A549 (cell line): ENCODE data around the gene UBAC2. TPM values are rescaled to one million over a fixed set of nuclear protein-coding genes. Genes with fewer than 3 reads are reported as not detected.

Experiments
- ATAC-seq, 2 experiments: fragments of 200-7000 bp in 1 of 2; fragments of >200 bp in 1 of 2; cut with Nextera tagmentation in 1 of 2; cut with Tn5 transposase in 1 of 2; 3 replicates each; pipeline versions ENCODE4 v1.8.0 to v1.9.1; 2018 to 2020; ENCODE audit warnings: mild to moderate bottlenecking in 1 of 2, moderate library complexity in 1 of 2
- CTCF ChIA-PET: fragments of 300-600 bp; sonication (Branson Sonifier 250); formaldehyde crosslinking; extraction: SDS; loops from one replicate; lab custom pipeline; 2021; ENCODE audit warnings: antibody characterized with exemption, inconsistent platforms; lab: Yijun Ruan, JAX
- POLR2A ChIA-PET: fragments of 350-600 bp; formaldehyde crosslinking; extraction: SDS; loops from one replicate; lab custom pipeline; 2021; ENCODE audit warnings: antibody characterized with exemption, inconsistent platforms; lab: Yijun Ruan, JAX
- DNase-seq, 2 experiments: peaks; one replicate each; pipeline versions ENCODE4 v3.0.0 to v3.0.0-alpha.2; 2011 to 2016; ENCODE audit warnings: low read depth in 1 of 2, low spot score in 1 of 2
- FAIRE-seq: peaks from 2 replicates; lab custom pipeline; 2011; peaks lifted over from hg19 to GRCh38; lab: Jason Lieb, UNC
- H3K27ac ChIP-seq, 2 experiments: fragments of >200 bp; sonication (Bioruptor Twin); formaldehyde crosslinking; 3 replicates each; pipeline ENCODE4 v1.5.1; 2016 to 2017
- H3K4me1 ChIP-seq: fragments of >200 bp; sonication (Bioruptor Twin); formaldehyde crosslinking; 3 replicates; pipeline ENCODE4 v1.6.1; 2016
- H3K4me2 ChIP-seq: fragments of >200 bp; sonication (Bioruptor Twin); formaldehyde crosslinking; 3 replicates; pipeline ENCODE4 v1.6.1; 2016
- H3K4me3 ChIP-seq: fragments of >200 bp; sonication (Bioruptor Twin); formaldehyde crosslinking; 3 replicates; pipeline ENCODE4 v1.5.1; 2016
- H3K9me3 ChIP-seq: fragments of >200 bp; sonication (Bioruptor Twin); formaldehyde crosslinking; 3 replicates; pipeline ENCODE4 v1.6.1; 2016
- CEBPB ChIP-seq, 2 experiments: fragments of >200 bp in 1 of 2; sonication (Bioruptor Twin) in 1 of 2; formaldehyde crosslinking in 1 of 2; IDR thresholded peaks; 2 replicates each; pipeline ENCODE4 v1.6.1; 2012 to 2016
- CHD4 ChIP-seq: fragments of 200-600 bp; sonication (generic); IDR thresholded peaks from 2 replicates; pipeline ENCODE4 v1.6.1; 2016; ENCODE audit warnings: antibody characterized with exemption, mild to moderate bottlenecking, borderline replicate concordance
- CTCF ChIP-seq: fragments of >200 bp; sonication (Bioruptor Twin); formaldehyde crosslinking; IDR thresholded peaks from 3 replicates; pipeline ENCODE4 v1.5.1; 2016
- ELK1 ChIP-seq: fragments of 150-350 bp; IDR thresholded peaks from 2 replicates; pipeline ENCODE4 v1.6.1; 2014; ENCODE audit warnings: low read depth, mild to moderate bottlenecking, low read length
- EP300 ChIP-seq, 2 experiments: fragments of >200 bp; sonication (Bioruptor Twin); formaldehyde crosslinking; IDR thresholded peaks; 2 replicates in 1 of 2; 3 replicates in 1 of 2; pipeline ENCODE4 v1.6.1; 2016 to 2017
- FOXS1 ChIP-seq: fragments of 250-450 bp; sonication (Bioruptor Pico); IDR thresholded peaks from 2 replicates; pipeline ENCODE4 v1.5.0; 2020; ENCODE audit warnings: mild to moderate bottlenecking, moderate library complexity
- GATA3 ChIP-seq: IDR thresholded peaks from 2 replicates; pipeline ENCODE4 v1.6.1; 2012; ENCODE audit warnings: borderline replicate concordance
- HDAC2 ChIP-seq: fragments of 200-600 bp; sonication (generic); IDR thresholded peaks from 2 replicates; pipeline ENCODE4 v1.6.1; 2016
- HES2 ChIP-seq: fragments of >200 bp; sonication (Bioruptor Twin); formaldehyde crosslinking; IDR thresholded peaks from 2 replicates; pipeline ENCODE4 v1.6.1; 2016
- HOXB13 ChIP-seq: fragments of 250-450 bp; sonication (Bioruptor Pico); IDR thresholded peaks from 2 replicates; pipeline ENCODE4 v1.5.0; 2020; ENCODE audit warnings: low read depth, mild to moderate bottlenecking, moderate library complexity
- KDM5A ChIP-seq: fragments of 200-600 bp; sonication (generic); IDR thresholded peaks from 2 replicates; pipeline ENCODE4 v1.6.1; 2016; ENCODE audit warnings: antibody characterized with exemption, mild to moderate bottlenecking
- MAX ChIP-seq: IDR thresholded peaks from 2 replicates; pipeline ENCODE4 v1.6.1; 2012
- MAZ ChIP-seq: fragments of 150-350 bp; IDR thresholded peaks from 2 replicates; pipeline ENCODE4 v1.6.1; 2014; ENCODE audit warnings: antibody characterized with exemption, low read depth, low read length, borderline replicate concordance
- MYC ChIP-seq: IDR thresholded peaks from 2 replicates; pipeline ENCODE4 v1.6.1; 2012; ENCODE audit warnings: mild to moderate bottlenecking, inconsistent platforms, low read length, improper control_type of control experiment, borderline replicate concordance
- POLR2AphosphoS2 ChIP-seq: conservative IDR thresholded peaks from 2 replicates; pipeline ENCODE4 v1.6.1; 2012; ENCODE audit warnings: low read length, improper control_type of control experiment, inconsistent platforms
- RAD21 ChIP-seq, 2 experiments: fragments of >200 bp in 1 of 2; sonication (Bioruptor Twin) in 1 of 2; formaldehyde crosslinking in 1 of 2; IDR thresholded peaks in 1 of 2; conservative IDR thresholded peaks in 1 of 2; 2 replicates in 1 of 2; 3 replicates in 1 of 2; pipeline ENCODE4 v1.6.1; 2012 to 2018; ENCODE audit warnings: inconsistent platforms in 1 of 2
- RFX5 ChIP-seq: fragments of 450-650 bp; IDR thresholded peaks from 2 replicates; pipeline ENCODE4 v1.7.1; 2014; ENCODE audit warnings: antibody characterized with exemption, mild to moderate bottlenecking, moderate library complexity
- RNF2 ChIP-seq: fragments of 200-600 bp; sonication (generic); IDR thresholded peaks from 2 replicates; pipeline ENCODE4 v1.6.1; 2016; ENCODE audit warnings: low read depth, mild to moderate bottlenecking, antibody characterized with exemption, moderate library complexity, borderline replicate concordance
- SMC3 ChIP-seq: fragments of >200 bp; sonication (Bioruptor Twin); formaldehyde crosslinking; IDR thresholded peaks from 3 replicates; pipeline ENCODE4 v1.6.1; 2018; ENCODE audit warnings: inconsistent platforms
- SREBF2 ChIP-seq: fragments of 450-650 bp; IDR thresholded peaks from 2 replicates; pipeline ENCODE4 v1.6.1; 2014; ENCODE audit warnings: mild to moderate bottlenecking, moderate library complexity
- TP53 ChIP-seq: fragments of 250-450 bp; sonication (Bioruptor Pico); IDR thresholded peaks from 2 replicates; pipeline ENCODE4 v1.5.0; 2021; ENCODE audit warnings: mild to moderate bottlenecking, moderate library complexity
- ZNF302 ChIP-seq: fragments of 250-450 bp; sonication (Bioruptor Pico); IDR thresholded peaks from 2 replicates; pipeline ENCODE4 v1.9.0; 2021; ENCODE audit warnings: inconsistent platforms, mild to moderate bottlenecking, moderate library complexity
- ZSCAN20 ChIP-seq: fragments of 250-450 bp; sonication (Bioruptor Pico); IDR thresholded peaks from 2 replicates; pipeline ENCODE4 v1.8.0; 2022; ENCODE audit warnings: mild to moderate bottlenecking, moderate library complexity
- WGBS: methylation state at CpG from one replicate; pipeline ENCODE4 v1.1.6; 2017; ENCODE audit errors: missing lambda C conversion rate; 5-methylcytosine and 5-hydroxymethylcytosine counted together
- polyA plus RNA-seq, 4 experiments: library from polyadenylated mRNA; depleted of rRNA in 3 of 4; stranded (reverse); fragments of >200 nt; fragmentation: RNase III in 1 of 4; extraction: RNeasy Plus Mini Kit Qiagen cat#74134 plus additional on column Dnase treatment in 1 of 4; gene quantifications; 2 replicates in 3 of 4; 3 replicates in 1 of 4; pipeline ENCODE4 v1.2.3, GENCODE V29; 2011 to 2017
- TF ChIP-seq, protein P1 (sequence below): IDR thresholded peaks from 2 replicates; pipeline ENCODE4 v1.6.1; 2012; ENCODE audit warnings: low read depth, borderline replicate concordance
- TF ChIP-seq, protein P2 (sequence below): fragments of >200 bp; sonication (Bioruptor Twin); formaldehyde crosslinking; IDR thresholded peaks from 3 replicates; pipeline ENCODE4 v1.6.1; 2016

Gene UBAC2
- polyA plus RNA-seq, 2 of the 4 experiments (the other 2 are of a cell fraction): 61.6 to 103 TPM

- TF ChIP-seq KDM5A (no peak), CEBPB (IDR thresholded peaks at IDR 0.05) (no peak), TP53 (CRISPR knock-in tag) (no peak), HES2 (no peak), ELK1 (no peak), MAX (no peak), ZNF302 (CRISPR knock-in tag) (no peak), CHD4 (no peak)
- ChIA-PET CTCF (interaction anchor here (1.0 to 3.2 kb wide), 3 partner anchors 91 to 261 kb away, joined by 4 to 9 read pairs (median 5); no protein-coding TSS in a partner anchor), POLR2A (no interaction called here)
- Histone ChIP-seq H3K27ac (peak overlapping the region in 1 of 2 experiments; percentile 41; a peak in 1 of 6 replicates), H3K9me3 (no peaks in the 10 kb centered on the region), H3K4me2 (no peak overlapping the region), H3K4me3 (no peak overlapping the region), H3K4me1 (no peaks in the 10 kb centered on the region)
- DNase-seq (peak in 1 of 2 experiments; percentile 17), ATAC-seq (no peak), FAIRE-seq (no peak)
- WGBS: 38% methylated on average over 2 of the region's 2 CpGs
Observed at GRCh38 chr13:99174533-99175100, 26.0 kb upstream of the UBAC2 start.

GRCh38 chr13:99176309-99177276, 24.1 kb upstream of the UBAC2 start:
- POLR2A ChIA-PET: interaction anchor here (0.7 to 1.2 kb wide), 2 partner anchors 23 to 300 kb away, joined by 3 to 4 read pairs; no protein-coding TSS in a partner anchor
- CTCF ChIA-PET: interaction anchor here (0.5 to 3.0 kb wide), 46 partner anchors 9 to 273 kb away, joined by 3 to 36 read pairs (median 4); partner anchors contain the start of genes GPR18 and UBAC2
- FAIRE-seq: no peak
- no peaks in the 10 kb centered on the region for H3K4me1 ChIP-seq
- peak overlapping the region in 1 of 2 experiments; percentile 50; a peak in 2 of 6 replicates for H3K27ac ChIP-seq
- 9% methylated on average over 19 of the region's 24 CpGs for WGBS
- DNase-seq: peak; percentile 57 to 59
- no peak overlapping the region for H3K4me3 ChIP-seq
- TF ChIP-seq RAD21 (conservative IDR thresholded peaks at IDR 0.05 in 1 of 2, IDR thresholded peaks at IDR 0.05 in 1 of 2) (peak; percentile 81 to 83), CTCF (peak; percentile 77), RFX5 (no peak), SMC3 (peak; percentile 77)
- no peaks in the 10 kb centered on the region for H3K9me3 ChIP-seq
- peak; percentile 95 to 98 for ATAC-seq
- H3K4me2 ChIP-seq: peak overlapping the region; percentile 71

DNA sequence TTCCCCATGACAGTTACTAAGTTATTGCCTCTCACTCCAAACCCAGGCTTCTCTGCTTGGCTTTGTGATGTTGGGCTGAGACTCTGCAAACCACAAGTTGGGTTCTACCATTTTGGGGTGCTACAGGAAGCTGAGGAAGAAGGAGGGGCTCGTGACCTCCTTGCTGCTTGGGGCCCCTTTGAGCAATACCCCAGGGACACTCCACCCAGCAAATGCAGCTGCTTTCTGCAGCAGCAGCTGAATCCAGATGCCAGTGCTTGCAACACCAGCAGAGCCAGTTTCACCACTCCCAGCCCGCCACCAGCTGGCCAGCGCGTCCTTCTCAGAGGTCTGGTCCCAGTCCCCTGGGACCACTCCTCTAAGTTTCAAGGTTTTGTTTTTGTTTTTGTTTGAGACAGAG, 22.0 kb upstream of the UBAC2 start:
- ATAC-seq: no peak
- WGBS: 70% methylated on average over 2 of the region's 4 CpGs
- Histone ChIP-seq H3K4me1 (no peaks in the 10 kb centered on the region), H3K4me3 (no peak overlapping the region), H3K27ac (no peak overlapping the region), H3K9me3 (no peaks in the 10 kb centered on the region), H3K4me2 (no peak overlapping the region)
- no peak for DNase-seq
- FAIRE-seq: no peak
- ChIA-PET CTCF (interaction anchor here (1.0 to 1.4 kb wide), 3 partner anchors 20 to 258 kb away, joined by 3 to 5 read pairs (median 3); no protein-coding TSS in a partner anchor), POLR2A (no interaction called here)
- TF ChIP-seq MYC (no peak), FOXS1 (CRISPR knock-in tag) (no peak), EP300 (IDR thresholded peaks at IDR 0.05) (no peak), HDAC2 (no peak), TP53 (CRISPR knock-in tag) (no peak), ZSCAN20 (no peak), POLR2AphosphoS2 (no peak), GATA3 (no peak), CHD4 (no peak), SREBF2 (no peak), HOXB13 (CRISPR knock-in tag) (no peak), MAZ (no peak), RNF2 (no peak)
- TF ChIP-seq, protein P1, sequence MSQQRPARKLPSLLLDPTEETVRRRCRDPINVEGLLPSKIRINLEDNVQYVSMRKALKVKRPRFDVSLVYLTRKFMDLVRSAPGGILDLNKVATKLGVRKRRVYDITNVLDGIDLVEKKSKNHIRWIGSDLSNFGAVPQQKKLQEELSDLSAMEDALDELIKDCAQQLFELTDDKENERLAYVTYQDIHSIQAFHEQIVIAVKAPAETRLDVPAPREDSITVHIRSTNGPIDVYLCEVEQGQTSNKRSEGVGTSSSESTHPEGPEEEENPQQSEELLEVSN: no peak
- TF ChIP-seq, protein P2, sequence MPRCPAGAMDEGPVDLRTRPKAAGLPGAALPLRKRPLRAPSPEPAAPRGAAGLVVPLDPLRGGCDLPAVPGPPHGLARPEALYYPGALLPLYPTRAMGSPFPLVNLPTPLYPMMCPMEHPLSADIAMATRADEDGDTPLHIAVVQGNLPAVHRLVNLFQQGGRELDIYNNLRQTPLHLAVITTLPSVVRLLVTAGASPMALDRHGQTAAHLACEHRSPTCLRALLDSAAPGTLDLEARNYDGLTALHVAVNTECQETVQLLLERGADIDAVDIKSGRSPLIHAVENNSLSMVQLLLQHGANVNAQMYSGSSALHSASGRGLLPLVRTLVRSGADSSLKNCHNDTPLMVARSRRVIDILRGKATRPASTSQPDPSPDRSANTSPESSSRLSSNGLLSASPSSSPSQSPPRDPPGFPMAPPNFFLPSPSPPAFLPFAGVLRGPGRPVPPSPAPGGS: no peak
